Neural progenitor cell (in vitro differentiated cells): ENCODE measurements around the gene CRACR2B.

Experiments
- CTCF ChIP-seq: fragments of 200-600 bp; sonication (generic); IDR thresholded peaks from 2 replicates; pipeline ENCODE4 v1.5.1; 2017; ENCODE audit warnings: antibody characterized with exemption, mild to moderate bottlenecking
- EZH2 ChIP-seq: fragments of 200-600 bp; sonication (generic); IDR thresholded peaks from 2 replicates; pipeline ENCODE4 v1.6.1; 2017; ENCODE audit warnings: antibody characterized with exemption, mild to moderate bottlenecking, moderate library complexity

GRCh38 chr11:808427-809286 is 19.1 kb upstream of the CRACR2B start:
- no peak for TF ChIP-seq CTCF
- no peak for TF ChIP-seq EZH2
